Stimulated activated naive CD8-positive, alpha-beta T cell treated with anti-CD3 and anti-CD28 coated beads, Interleukin-15, amount 100 ng/mL, for 72 hours (primary cell): ENCODE data around the gene SPDYE16.
"Not testable (repeated sequence)": the region's sequence is repeated elsewhere in the genome, so short reads cannot be mapped to it uniquely, and the experiment has no call there.

Source experiments
- ATAC-seq: fragments of 150-1000 bp; cut with Tn5 transposase; 2 replicates; pipeline ENCODE4 v1.10.0; 2021; ENCODE audit warnings: mild to moderate bottlenecking, moderate library complexity
- DNase-seq, 2 donors: peaks; one replicate each; pipeline ENCODE4 v3.0.0; 2021 to 2022
- H3K27ac Mint-ChIP-seq, 2 donors: one replicate each; pipeline ENCODE4 v1.8.0; 2022; ENCODE audit warnings: mild to moderate bottlenecking in 2 of 2, mixed read lengths in 2 of 2, moderate library complexity in 2 of 2
- H3K27me3 Mint-ChIP-seq: one replicate; pipeline ENCODE4 v1.8.0; 2022; ENCODE audit warnings: mixed read lengths
- H3K4me1 Mint-ChIP-seq: one replicate; pipeline ENCODE4 v1.8.0; 2022; ENCODE audit warnings: mild to moderate bottlenecking, mixed read lengths
- H3K4me3 Mint-ChIP-seq, 2 donors: one replicate each; pipeline ENCODE4 v1.8.0; 2022; ENCODE audit warnings: mild to moderate bottlenecking in 2 of 2, mixed read lengths in 2 of 2, moderate library complexity in 1 of 2
- H3K9me3 Mint-ChIP-seq, 2 donors: one replicate each; pipeline ENCODE4 v1.8.0; 2022; ENCODE audit warnings: mixed read lengths in 2 of 2

The SPDYE16 gene

GRCh38 chr7:76512941-76513816, 29.9 kb downstream of the SPDYE16 start:
- Mint-ChIP-seq H3K4me3 (no peak overlapping the region), H3K27ac (no peak overlapping the region), H3K9me3 (no peaks in the 10 kb centered on the region), H3K27me3 (no peaks in the 10 kb centered on the region), H3K4me1 (no peaks in the 10 kb centered on the region)
- ATAC-seq = peak; percentile 44
- peak in 1 of 2 donors; percentile 5 for DNase-seq

GRCh38 chr7:76511911-76512885, 30.9 kb downstream of the SPDYE16 start:
- not testable (repeated sequence) for H3K4me1 Mint-ChIP-seq, H3K4me3 Mint-ChIP-seq, H3K9me3 Mint-ChIP-seq, DNase-seq, H3K27ac Mint-ChIP-seq, H3K27me3 Mint-ChIP-seq
- peak; percentile 51 for ATAC-seq

- peak; percentile 28 for ATAC-seq
- not testable (repeated sequence) for H3K27ac Mint-ChIP-seq, H3K27me3 Mint-ChIP-seq, H3K9me3 Mint-ChIP-seq, H3K4me1 Mint-ChIP-seq, H3K4me3 Mint-ChIP-seq, DNase-seq
These were observed 31.7 kb downstream of the SPDYE16 start for GRCh38 chr7:76511200-76511910.

- Mint-ChIP-seq H3K27ac (no peak within 1 kb of the TSS), H3K4me3 (no peak within 1 kb of the TSS), H3K4me1 (no peaks in the 10 kb centered on the region), H3K9me3 (no peaks in the 10 kb centered on the region), H3K27me3 (no peaks in the 10 kb centered on the region)
- peak; percentile 19 for ATAC-seq
- no peak for DNase-seq
These were observed 32.9 kb downstream of the SPDYE16 start, which contains the start of gene UPK3B for GRCh38 chr7:76509931-76510877. Gene UPK3B, plus strand, starts transcription at chr7:76510552. Its CDS starts 101 bp downstream, at chr7:76510653.

- no peaks in the 10 kb centered on the region for H3K4me1 Mint-ChIP-seq
- no peaks in the 10 kb centered on the region for H3K27me3 Mint-ChIP-seq
- no peak for ATAC-seq
- H3K27ac Mint-ChIP-seq = no peak overlapping the region
- H3K4me3 Mint-ChIP-seq = no peak overlapping the region
- no peak for DNase-seq
- H3K9me3 Mint-ChIP-seq = no peaks in the 10 kb centered on the region
These were observed 35.2 kb downstream of the SPDYE16 start for GRCh38 chr7:76507723-76508406.

GRCh38 chr7:76506643-76507042, 36.5 kb downstream of the SPDYE16 start:
- not testable (repeated sequence) for ATAC-seq, H3K9me3 Mint-ChIP-seq, H3K4me1 Mint-ChIP-seq, H3K27me3 Mint-ChIP-seq, H3K27ac Mint-ChIP-seq, H3K4me3 Mint-ChIP-seq, DNase-seq

- Mint-ChIP-seq H3K9me3 (no peaks in the 10 kb centered on the region), H3K4me3 (no peak overlapping the region), H3K27me3 (no peaks in the 10 kb centered on the region), H3K27ac (peak overlapping the region in 1 of 2 donors; percentile 19), H3K4me1 (no peaks in the 10 kb centered on the region)
- DNase-seq = no peak
- ATAC-seq = no peak
These were observed 37.0 kb downstream of the SPDYE16 start for GRCh38 chr7:76506081-76506440.

GRCh38 chr7:76505168-76506080, 37.7 kb downstream of the SPDYE16 start:
- DNase-seq (no peak), ATAC-seq (peak; percentile 20)
- Mint-ChIP-seq H3K4me3 (no peak overlapping the region), H3K4me1 (no peaks in the 10 kb centered on the region), H3K27me3 (no peaks in the 10 kb centered on the region), H3K27ac (no peak overlapping the region), H3K9me3 (no peaks in the 10 kb centered on the region)

- not testable (repeated sequence) for H3K4me1 Mint-ChIP-seq, H3K9me3 Mint-ChIP-seq, H3K27me3 Mint-ChIP-seq, DNase-seq, H3K4me3 Mint-ChIP-seq
- peak; percentile 27 for ATAC-seq
- peak overlapping the region in 1 of 2 donors; percentile 75 for H3K27ac Mint-ChIP-seq
These were observed 38.5 kb downstream of the SPDYE16 start for GRCh38 chr7:76504351-76505167.

- H3K9me3 Mint-ChIP-seq = not testable (repeated sequence)
These were observed 39.9 kb downstream of the SPDYE16 start for GRCh38 chr7:76503244-76503643.

GRCh38 chr7:76502836-76503235, 40.3 kb downstream of the SPDYE16 start:
- not testable (repeated sequence) for ATAC-seq, H3K9me3 Mint-ChIP-seq, H3K4me1 Mint-ChIP-seq, H3K27ac Mint-ChIP-seq, DNase-seq, H3K27me3 Mint-ChIP-seq, H3K4me3 Mint-ChIP-seq

More at GRCh38 chr7:76503244-76503643, 39.9 kb downstream of the SPDYE16 start:
- H3K4me1 Mint-ChIP-seq, H3K27me3 Mint-ChIP-seq, ATAC-seq, DNase-seq, H3K27ac Mint-ChIP-seq, H3K4me3 Mint-ChIP-seq: not testable (repeated sequence)

- not testable (repeated sequence) for H3K27ac Mint-ChIP-seq
These were observed 40.9 kb downstream of the SPDYE16 start for GRCh38 chr7:76502224-76502623.

More at GRCh38 chr7:76502224-76502623, 40.9 kb downstream of the SPDYE16 start:
- ATAC-seq, H3K4me3 Mint-ChIP-seq, H3K27me3 Mint-ChIP-seq, H3K9me3 Mint-ChIP-seq, DNase-seq, H3K4me1 Mint-ChIP-seq: not testable (repeated sequence)
